SK-N-SH treated with all-trans-retinoic acid at 6 μM for 48 hours (cell line): ENCODE results near the gene CPN1.

ENCODE experiments used
- ARNTL ChIP-seq: fragments of 450-650 bp; formaldehyde crosslinking; IDR thresholded peaks from 2 replicates; pipeline ENCODE4 v1.5.0; 2020; ENCODE audit warnings: low read depth, mild to moderate bottlenecking, moderate library complexity, borderline replicate concordance
- BACH2 ChIP-seq: fragments of 250-450 bp; sonication (Bioruptor Pico); IDR thresholded peaks from 2 replicates; pipeline ENCODE4 v1.9.0; 2021; ENCODE audit warnings: mild to moderate bottlenecking, borderline replicate concordance
- CSDC2 ChIP-seq: fragments of 250-450 bp; sonication (Bioruptor Pico); IDR thresholded peaks from 2 replicates; pipeline ENCODE4 v1.5.0; 2020; ENCODE audit warnings: mild to moderate bottlenecking, moderate library complexity
- ESRRG ChIP-seq: fragments of 250-450 bp; sonication (Bioruptor Pico); IDR thresholded peaks from 2 replicates; pipeline ENCODE4 v1.6.1; 2021; ENCODE audit warnings: mild to moderate bottlenecking
- GLIS3 ChIP-seq: fragments of 250-450 bp; sonication (Bioruptor Pico); IDR thresholded peaks from 2 replicates; pipeline ENCODE4 v1.5.0; 2020; ENCODE audit warnings: mild to moderate bottlenecking, moderate library complexity
- PPARA ChIP-seq: fragments of 250-450 bp; sonication (Bioruptor Pico); IDR thresholded peaks from 2 replicates; pipeline ENCODE4 v1.5.0; 2020; ENCODE audit warnings: mild to moderate bottlenecking, borderline replicate concordance
- SNAI2 ChIP-seq: fragments of 250-450 bp; sonication (Bioruptor Pico); IDR thresholded peaks from 2 replicates; pipeline ENCODE4 v1.5.0; 2020; ENCODE audit warnings: mild to moderate bottlenecking, moderate library complexity
- TCF4 ChIP-seq: fragments of 250-450 bp; sonication (Bioruptor Pico); IDR thresholded peaks from 2 replicates; pipeline ENCODE4 v1.8.0; 2021; ENCODE audit warnings: mild to moderate bottlenecking, moderate library complexity, borderline replicate concordance
- ZFP30 ChIP-seq: fragments of 450-650 bp; formaldehyde crosslinking; IDR thresholded peaks from 2 replicates; pipeline ENCODE4 v1.5.0; 2022; ENCODE audit warnings: mild to moderate bottlenecking, moderate library complexity
- ZNF565 ChIP-seq: fragments of 450-650 bp; formaldehyde crosslinking; conservative IDR thresholded peaks from 2 replicates; pipeline ENCODE4 v1.5.0; 2020; ENCODE audit warnings: low read depth, mild to moderate bottlenecking, moderate library complexity
- ZNF70 ChIP-seq: fragments of 450-650 bp; formaldehyde crosslinking; IDR thresholded peaks from 2 replicates; pipeline ENCODE4 v1.5.0; 2020; ENCODE audit warnings: mild to moderate bottlenecking, moderate library complexity
- TF ChIP-seq, protein P1 (sequence below): fragments of 250-450 bp; sonication (Bioruptor Pico); IDR thresholded peaks from 2 replicates; pipeline ENCODE4 v1.5.1; 2020; ENCODE audit warnings: low read depth, mild to moderate bottlenecking, moderate library complexity
- TF ChIP-seq, protein P2 (sequence below): fragments of 250-450 bp; sonication (Bioruptor Pico); IDR thresholded peaks from 2 replicates; pipeline ENCODE4 v1.5.0; 2020; ENCODE audit warnings: mild to moderate bottlenecking, moderate library complexity
- TF ChIP-seq, protein P3 (sequence below): fragments of 250-450 bp; sonication (Bioruptor Pico); IDR thresholded peaks from 2 replicates; pipeline ENCODE4 v1.8.0; 2020; ENCODE audit warnings: mild to moderate bottlenecking, moderate library complexity, borderline replicate concordance

DNA sequence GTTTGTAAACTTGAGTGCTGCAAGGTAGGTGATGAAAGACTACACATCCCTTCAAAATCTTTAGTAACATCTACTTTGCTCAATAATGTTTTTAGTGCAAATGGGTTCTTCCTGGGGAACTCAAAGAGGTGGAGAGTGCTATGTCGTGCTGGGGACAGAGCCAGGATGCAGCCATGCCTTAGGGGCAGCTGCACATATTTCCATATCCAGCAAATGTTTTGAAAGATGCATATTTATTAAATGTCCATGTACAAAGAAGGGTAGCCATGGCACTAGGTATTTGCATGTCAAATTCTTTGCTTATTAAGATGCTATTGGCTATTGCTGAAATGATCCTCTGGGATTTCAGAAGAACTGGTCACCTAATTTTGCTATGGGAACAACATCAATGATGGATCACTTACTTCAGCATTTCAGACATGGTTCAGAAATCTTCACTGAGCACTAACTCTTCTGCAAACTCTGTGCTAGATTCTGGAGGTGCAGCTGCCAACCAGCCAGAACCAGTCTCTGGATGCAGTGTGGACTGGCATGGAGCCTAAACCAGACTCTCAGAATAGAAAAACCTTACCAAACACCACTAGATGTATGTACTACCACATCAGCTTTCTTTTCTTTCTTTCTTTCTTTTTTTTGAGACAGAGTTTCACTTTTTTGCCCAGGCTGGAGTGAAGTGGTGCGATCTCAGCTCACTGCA, 40.2 kb downstream of the CPN1 start:
- TF ChIP-seq, protein P1, sequence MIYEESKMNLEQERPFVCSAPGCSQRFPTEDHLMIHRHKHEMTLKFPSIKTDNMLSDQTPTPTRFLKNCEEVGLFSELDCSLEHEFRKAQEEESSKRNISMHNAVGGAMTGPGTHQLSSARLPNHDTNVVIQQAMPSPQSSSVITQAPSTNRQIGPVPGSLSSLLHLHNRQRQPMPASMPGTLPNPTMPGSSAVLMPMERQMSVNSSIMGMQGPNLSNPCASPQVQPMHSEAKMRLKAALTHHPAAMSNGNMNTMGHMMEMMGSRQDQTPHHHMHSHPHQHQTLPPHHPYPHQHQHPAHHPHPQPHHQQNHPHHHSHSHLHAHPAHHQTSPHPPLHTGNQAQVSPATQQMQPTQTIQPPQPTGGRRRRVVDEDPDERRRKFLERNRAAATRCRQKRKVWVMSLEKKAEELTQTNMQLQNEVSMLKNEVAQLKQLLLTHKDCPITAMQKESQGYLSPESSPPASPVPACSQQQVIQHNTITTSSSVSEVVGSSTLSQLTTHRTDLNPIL (CRISPR knock-in tag), result no peak
- no peak for TF ChIP-seq TCF4 (CRISPR knock-in tag)
- TF ChIP-seq, protein P2, sequence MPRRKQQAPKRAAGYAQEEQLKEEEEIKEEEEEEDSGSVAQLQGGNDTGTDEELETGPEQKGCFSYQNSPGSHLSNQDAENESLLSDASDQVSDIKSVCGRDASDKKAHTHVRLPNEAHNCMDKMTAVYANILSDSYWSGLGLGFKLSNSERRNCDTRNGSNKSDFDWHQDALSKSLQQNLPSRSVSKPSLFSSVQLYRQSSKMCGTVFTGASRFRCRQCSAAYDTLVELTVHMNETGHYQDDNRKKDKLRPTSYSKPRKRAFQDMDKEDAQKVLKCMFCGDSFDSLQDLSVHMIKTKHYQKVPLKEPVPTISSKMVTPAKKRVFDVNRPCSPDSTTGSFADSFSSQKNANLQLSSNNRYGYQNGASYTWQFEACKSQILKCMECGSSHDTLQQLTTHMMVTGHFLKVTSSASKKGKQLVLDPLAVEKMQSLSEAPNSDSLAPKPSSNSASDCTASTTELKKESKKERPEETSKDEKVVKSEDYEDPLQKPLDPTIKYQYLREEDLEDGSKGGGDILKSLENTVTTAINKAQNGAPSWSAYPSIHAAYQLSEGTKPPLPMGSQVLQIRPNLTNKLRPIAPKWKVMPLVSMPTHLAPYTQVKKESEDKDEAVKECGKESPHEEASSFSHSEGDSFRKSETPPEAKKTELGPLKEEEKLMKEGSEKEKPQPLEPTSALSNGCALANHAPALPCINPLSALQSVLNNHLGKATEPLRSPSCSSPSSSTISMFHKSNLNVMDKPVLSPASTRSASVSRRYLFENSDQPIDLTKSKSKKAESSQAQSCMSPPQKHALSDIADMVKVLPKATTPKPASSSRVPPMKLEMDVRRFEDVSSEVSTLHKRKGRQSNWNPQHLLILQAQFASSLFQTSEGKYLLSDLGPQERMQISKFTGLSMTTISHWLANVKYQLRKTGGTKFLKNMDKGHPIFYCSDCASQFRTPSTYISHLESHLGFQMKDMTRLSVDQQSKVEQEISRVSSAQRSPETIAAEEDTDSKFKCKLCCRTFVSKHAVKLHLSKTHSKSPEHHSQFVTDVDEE, result no peak
- no peak for TF ChIP-seq GLIS3 (CRISPR knock-in tag)
- TF ChIP-seq ESRRG (CRISPR knock-in tag), result no peak
- no peak for TF ChIP-seq ARNTL (CRISPR knock-in tag)
- TF ChIP-seq, protein P3, sequence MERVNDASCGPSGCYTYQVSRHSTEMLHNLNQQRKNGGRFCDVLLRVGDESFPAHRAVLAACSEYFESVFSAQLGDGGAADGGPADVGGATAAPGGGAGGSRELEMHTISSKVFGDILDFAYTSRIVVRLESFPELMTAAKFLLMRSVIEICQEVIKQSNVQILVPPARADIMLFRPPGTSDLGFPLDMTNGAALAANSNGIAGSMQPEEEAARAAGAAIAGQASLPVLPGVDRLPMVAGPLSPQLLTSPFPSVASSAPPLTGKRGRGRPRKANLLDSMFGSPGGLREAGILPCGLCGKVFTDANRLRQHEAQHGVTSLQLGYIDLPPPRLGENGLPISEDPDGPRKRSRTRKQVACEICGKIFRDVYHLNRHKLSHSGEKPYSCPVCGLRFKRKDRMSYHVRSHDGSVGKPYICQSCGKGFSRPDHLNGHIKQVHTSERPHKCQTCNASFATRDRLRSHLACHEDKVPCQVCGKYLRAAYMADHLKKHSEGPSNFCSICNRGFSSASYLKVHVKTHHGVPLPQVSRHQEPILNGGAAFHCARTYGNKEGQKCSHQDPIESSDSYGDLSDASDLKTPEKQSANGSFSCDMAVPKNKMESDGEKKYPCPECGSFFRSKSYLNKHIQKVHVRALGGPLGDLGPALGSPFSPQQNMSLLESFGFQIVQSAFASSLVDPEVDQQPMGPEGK (CRISPR knock-in tag), result no peak
- no peak for TF ChIP-seq ZNF565 (CRISPR knock-in tag)
- TF ChIP-seq CSDC2 (CRISPR knock-in tag), result no peak
- no peak for TF ChIP-seq BACH2 (CRISPR knock-in tag)
- TF ChIP-seq ZNF70 (CRISPR knock-in tag), result no peak
- TF ChIP-seq ZFP30, result no peak
- no peak for TF ChIP-seq SNAI2 (CRISPR knock-in tag)
- TF ChIP-seq PPARA (CRISPR knock-in tag), result no peak
